Measurements from ENCODE around the gene SBK1.

The SBK1 gene

DNA sequence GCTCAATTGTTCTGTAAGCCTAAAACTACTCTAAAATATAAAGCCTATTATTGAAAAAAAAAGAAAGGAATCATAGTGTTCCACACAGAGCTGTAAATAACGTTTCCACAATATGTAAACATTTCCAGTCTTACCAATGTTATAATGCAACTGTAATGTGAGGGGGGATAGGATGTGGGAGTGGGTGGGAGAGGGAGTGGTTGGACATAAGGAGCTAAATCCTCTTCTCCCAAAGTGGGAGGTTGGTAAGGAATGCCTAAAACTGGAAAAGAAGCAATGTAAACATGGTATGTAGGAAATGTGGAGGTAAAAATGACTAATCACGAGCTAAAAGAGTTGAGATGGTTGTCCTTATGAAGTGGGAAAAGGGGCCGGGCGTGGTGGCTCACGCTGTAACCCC lies 17.6 kb upstream of the SBK1 start:
- H3K4me2 ChIP-seq (ENCODE audit: low read length), result no peak overlapping the region
- no peaks in the 10 kb centered on the region for H3K36me3 ChIP-seq (ENCODE audit: insufficient read depth, low read length)
- H3K4me3 ChIP-seq (ENCODE audit: low read depth, low read length, poor library complexity, severe bottlenecking), result no peak overlapping the region
- H4K20me1 ChIP-seq (ENCODE audit: insufficient read depth, low read length), result no peaks in the 10 kb centered on the region
- H3F3A ChIP-seq (ENCODE audit: insufficient read depth, low read length), result no peaks in the 10 kb centered on the region
- H2AFZ ChIP-seq (ENCODE audit: low read length), result no peak overlapping the region
- H3K9me3 ChIP-seq (ENCODE audit: low read length), result no peaks in the 10 kb centered on the region
- H3K9ac ChIP-seq (ENCODE audit: low read length), result no peak overlapping the region
- H3K79me2 ChIP-seq (ENCODE audit: insufficient read depth, low read length), result no peaks in the 10 kb centered on the region
- TF ChIP-seq, protein P1, sequence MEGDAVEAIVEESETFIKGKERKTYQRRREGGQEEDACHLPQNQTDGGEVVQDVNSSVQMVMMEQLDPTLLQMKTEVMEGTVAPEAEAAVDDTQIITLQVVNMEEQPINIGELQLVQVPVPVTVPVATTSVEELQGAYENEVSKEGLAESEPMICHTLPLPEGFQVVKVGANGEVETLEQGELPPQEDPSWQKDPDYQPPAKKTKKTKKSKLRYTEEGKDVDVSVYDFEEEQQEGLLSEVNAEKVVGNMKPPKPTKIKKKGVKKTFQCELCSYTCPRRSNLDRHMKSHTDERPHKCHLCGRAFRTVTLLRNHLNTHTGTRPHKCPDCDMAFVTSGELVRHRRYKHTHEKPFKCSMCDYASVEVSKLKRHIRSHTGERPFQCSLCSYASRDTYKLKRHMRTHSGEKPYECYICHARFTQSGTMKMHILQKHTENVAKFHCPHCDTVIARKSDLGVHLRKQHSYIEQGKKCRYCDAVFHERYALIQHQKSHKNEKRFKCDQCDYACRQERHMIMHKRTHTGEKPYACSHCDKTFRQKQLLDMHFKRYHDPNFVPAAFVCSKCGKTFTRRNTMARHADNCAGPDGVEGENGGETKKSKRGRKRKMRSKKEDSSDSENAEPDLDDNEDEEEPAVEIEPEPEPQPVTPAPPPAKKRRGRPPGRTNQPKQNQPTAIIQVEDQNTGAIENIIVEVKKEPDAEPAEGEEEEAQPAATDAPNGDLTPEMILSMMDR (IDR thresholded peaks at IDR 0.05; ENCODE audit: low read length), result no peak
- no peak for TF ChIP-seq EZH2 (IDR thresholded peaks at IDR 0.05; ENCODE audit: borderline replicate concordance, low read length)
- H3K27me3 ChIP-seq (ENCODE audit: insufficient read depth, low read length), result no peaks in the 10 kb centered on the region; the same call in none of the 2 replicates
- no peaks in the 10 kb centered on the region for H3K9me2 ChIP-seq (ENCODE audit: low read depth, low read length)
- no peaks in the 10 kb centered on the region for H3K4me1 ChIP-seq (ENCODE audit: insufficient read depth, low read length, severe bottlenecking)
- H3K27ac ChIP-seq (ENCODE audit: low read depth, low read length, poor library complexity, severe bottlenecking), result no peak overlapping the region

- Histone ChIP-seq H3K9ac (ENCODE audit: low read length) (no peak overlapping the region), H2AFZ (ENCODE audit: low read length) (no peak overlapping the region), H3K4me3 (ENCODE audit: low read depth, low read length, poor library complexity, severe bottlenecking) (no peak overlapping the region), H4K20me1 (ENCODE audit: insufficient read depth, low read length) (no peaks in the 10 kb centered on the region), H3K27me3 (ENCODE audit: insufficient read depth, low read length) (no peaks in the 10 kb centered on the region; the same call in none of the 2 replicates), H3K9me3 (ENCODE audit: low read length) (no peaks in the 10 kb centered on the region), H3K9me2 (ENCODE audit: low read depth, low read length) (no peaks in the 10 kb centered on the region), H3K4me2 (ENCODE audit: low read length) (no peak overlapping the region), H3K36me3 (ENCODE audit: insufficient read depth, low read length) (no peaks in the 10 kb centered on the region), H3K27ac (ENCODE audit: low read depth, low read length, poor library complexity, severe bottlenecking) (no peak overlapping the region), H3K79me2 (ENCODE audit: insufficient read depth, low read length) (no peaks in the 10 kb centered on the region), H3K4me1 (ENCODE audit: insufficient read depth, low read length, severe bottlenecking) (no peaks in the 10 kb centered on the region), H3F3A (ENCODE audit: insufficient read depth, low read length) (no peaks in the 10 kb centered on the region)
- TF ChIP-seq, protein P1 (IDR thresholded peaks at IDR 0.05; ENCODE audit: low read length), result no peak
- TF ChIP-seq EZH2 (IDR thresholded peaks at IDR 0.05; ENCODE audit: borderline replicate concordance, low read length), result no peak
These were observed 16.0 kb upstream of the SBK1 start for GRCh38 chr16:28276301-28276700.

GRCh38 chr16:28277537-28278388 lies 14.6 kb upstream of the SBK1 start:
- no peak overlapping the region for H3K27ac ChIP-seq (ENCODE audit: low read depth, low read length, poor library complexity, severe bottlenecking)
- no peaks in the 10 kb centered on the region for H3K9me2 ChIP-seq (ENCODE audit: low read depth, low read length)
- no peak overlapping the region for H3K9ac ChIP-seq (ENCODE audit: low read length)
- H3K79me2 ChIP-seq (ENCODE audit: insufficient read depth, low read length), result no peaks in the 10 kb centered on the region
- no peak overlapping the region for H3K4me3 ChIP-seq (ENCODE audit: low read depth, low read length, poor library complexity, severe bottlenecking)
- no peaks in the 10 kb centered on the region for H3K36me3 ChIP-seq (ENCODE audit: insufficient read depth, low read length)
- H4K20me1 ChIP-seq (ENCODE audit: insufficient read depth, low read length), result no peaks in the 10 kb centered on the region
- peak overlapping the region; percentile 30; the same call in 1 of the 2 replicates for H3K4me2 ChIP-seq (ENCODE audit: low read length)
- no peaks in the 10 kb centered on the region; the same call in 1 of the 2 replicates for H3K27me3 ChIP-seq (ENCODE audit: insufficient read depth, low read length)
- no peaks in the 10 kb centered on the region for H3K4me1 ChIP-seq (ENCODE audit: insufficient read depth, low read length, severe bottlenecking)
- H3F3A ChIP-seq (ENCODE audit: insufficient read depth, low read length), result no peaks in the 10 kb centered on the region
- TF ChIP-seq, protein P1 (IDR thresholded peaks at IDR 0.05; ENCODE audit: low read length), result peak; percentile 85
- no peak for TF ChIP-seq EZH2 (IDR thresholded peaks at IDR 0.05; ENCODE audit: borderline replicate concordance, low read length)
- H2AFZ ChIP-seq (ENCODE audit: low read length), result no peak overlapping the region
- no peaks in the 10 kb centered on the region for H3K9me3 ChIP-seq (ENCODE audit: low read length)
